ENCODE data around the gene PTPRC.

Gene PTPRC

DNA sequence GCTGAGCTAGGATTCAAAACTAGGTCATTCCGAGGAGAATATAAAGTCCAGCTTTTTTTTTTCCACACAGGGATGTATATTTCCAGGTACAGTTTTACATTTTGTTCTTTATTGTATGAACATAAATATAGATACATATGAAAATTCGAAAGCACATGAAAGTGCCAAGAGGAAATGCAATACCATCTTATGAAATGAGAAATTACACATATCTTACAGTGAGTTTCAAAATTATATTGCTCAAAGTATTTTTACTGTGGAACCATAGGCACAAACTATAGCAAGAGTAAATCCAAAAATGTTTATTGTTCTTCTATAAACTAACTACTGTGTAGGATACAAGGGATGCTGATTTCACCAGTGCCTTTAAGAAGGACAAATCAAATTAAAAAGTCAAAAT is 39.0 kb downstream of the PTPRC start:
- no peak for DNase-seq (ENCODE audit: low read depth)
- TF ChIP-seq, protein P1, sequence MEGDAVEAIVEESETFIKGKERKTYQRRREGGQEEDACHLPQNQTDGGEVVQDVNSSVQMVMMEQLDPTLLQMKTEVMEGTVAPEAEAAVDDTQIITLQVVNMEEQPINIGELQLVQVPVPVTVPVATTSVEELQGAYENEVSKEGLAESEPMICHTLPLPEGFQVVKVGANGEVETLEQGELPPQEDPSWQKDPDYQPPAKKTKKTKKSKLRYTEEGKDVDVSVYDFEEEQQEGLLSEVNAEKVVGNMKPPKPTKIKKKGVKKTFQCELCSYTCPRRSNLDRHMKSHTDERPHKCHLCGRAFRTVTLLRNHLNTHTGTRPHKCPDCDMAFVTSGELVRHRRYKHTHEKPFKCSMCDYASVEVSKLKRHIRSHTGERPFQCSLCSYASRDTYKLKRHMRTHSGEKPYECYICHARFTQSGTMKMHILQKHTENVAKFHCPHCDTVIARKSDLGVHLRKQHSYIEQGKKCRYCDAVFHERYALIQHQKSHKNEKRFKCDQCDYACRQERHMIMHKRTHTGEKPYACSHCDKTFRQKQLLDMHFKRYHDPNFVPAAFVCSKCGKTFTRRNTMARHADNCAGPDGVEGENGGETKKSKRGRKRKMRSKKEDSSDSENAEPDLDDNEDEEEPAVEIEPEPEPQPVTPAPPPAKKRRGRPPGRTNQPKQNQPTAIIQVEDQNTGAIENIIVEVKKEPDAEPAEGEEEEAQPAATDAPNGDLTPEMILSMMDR (conservative IDR thresholded peaks at IDR 0.05; ENCODE audit: control insufficient read depth, insufficient read depth, low read depth, low read length): no peak
- H3K4me3 ChIP-seq (ENCODE audit: control insufficient read depth, low read depth, low read length): no peak overlapping the region

DNA sequence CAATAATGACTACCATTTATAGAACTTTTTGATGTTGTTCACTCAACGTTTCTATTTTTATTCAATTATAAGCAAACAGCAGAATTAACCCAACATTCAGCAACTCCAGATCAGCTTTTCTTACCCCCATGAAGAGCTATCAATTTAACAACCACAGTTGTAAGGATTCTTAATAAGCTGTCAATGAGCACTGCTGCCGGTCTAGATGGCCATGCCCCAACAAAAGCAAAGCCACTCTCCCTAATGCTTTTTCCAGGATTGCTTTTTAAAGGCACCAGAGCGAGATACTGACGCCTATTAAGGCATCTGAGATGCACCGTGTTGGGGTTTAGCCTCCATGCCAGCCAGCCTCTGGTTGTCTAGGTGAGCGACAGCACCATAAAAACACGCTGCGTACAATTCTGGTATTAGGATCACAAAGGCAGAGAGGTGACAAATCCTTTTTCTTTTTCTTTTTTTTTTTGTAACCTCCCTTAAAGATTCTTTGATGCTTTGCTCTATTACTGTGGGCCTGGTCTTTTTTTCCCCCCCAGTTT is 39.5 kb downstream of the PTPRC start:
- TF ChIP-seq, protein P1 (conservative IDR thresholded peaks at IDR 0.05; ENCODE audit: control insufficient read depth, insufficient read depth, low read depth, low read length): no peak
- H3K4me3 ChIP-seq (ENCODE audit: control insufficient read depth, low read depth, low read length): no peak overlapping the region
- no peak for DNase-seq (ENCODE audit: low read depth)

DNA sequence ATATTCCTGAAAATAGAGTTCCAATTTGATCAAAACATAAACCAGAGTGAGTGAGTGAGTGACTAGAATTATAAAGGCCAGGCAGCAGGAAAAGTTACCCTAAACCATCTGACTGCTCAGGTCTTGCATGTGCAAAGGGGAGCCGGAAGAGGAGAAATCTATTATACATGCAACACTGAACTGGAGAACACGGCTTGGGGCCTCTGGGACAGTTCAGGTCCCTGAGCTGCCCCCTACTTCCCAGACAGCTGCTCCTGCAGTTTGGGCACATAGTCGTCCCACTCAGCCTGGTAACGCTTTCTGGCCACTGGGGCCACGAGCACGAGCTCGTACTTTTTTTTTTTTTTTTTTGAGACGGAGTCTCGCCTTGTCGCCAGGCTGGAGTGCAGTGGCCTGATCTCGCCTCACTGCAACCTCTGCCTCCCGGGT is 40.1 kb downstream of the PTPRC start:
- TF ChIP-seq, protein P1 (conservative IDR thresholded peaks at IDR 0.05; ENCODE audit: control insufficient read depth, insufficient read depth, low read depth, low read length): no peak
- no peak for DNase-seq (ENCODE audit: low read depth)
- no peak overlapping the region for H3K4me3 ChIP-seq (ENCODE audit: control insufficient read depth, low read depth, low read length)

DNA sequence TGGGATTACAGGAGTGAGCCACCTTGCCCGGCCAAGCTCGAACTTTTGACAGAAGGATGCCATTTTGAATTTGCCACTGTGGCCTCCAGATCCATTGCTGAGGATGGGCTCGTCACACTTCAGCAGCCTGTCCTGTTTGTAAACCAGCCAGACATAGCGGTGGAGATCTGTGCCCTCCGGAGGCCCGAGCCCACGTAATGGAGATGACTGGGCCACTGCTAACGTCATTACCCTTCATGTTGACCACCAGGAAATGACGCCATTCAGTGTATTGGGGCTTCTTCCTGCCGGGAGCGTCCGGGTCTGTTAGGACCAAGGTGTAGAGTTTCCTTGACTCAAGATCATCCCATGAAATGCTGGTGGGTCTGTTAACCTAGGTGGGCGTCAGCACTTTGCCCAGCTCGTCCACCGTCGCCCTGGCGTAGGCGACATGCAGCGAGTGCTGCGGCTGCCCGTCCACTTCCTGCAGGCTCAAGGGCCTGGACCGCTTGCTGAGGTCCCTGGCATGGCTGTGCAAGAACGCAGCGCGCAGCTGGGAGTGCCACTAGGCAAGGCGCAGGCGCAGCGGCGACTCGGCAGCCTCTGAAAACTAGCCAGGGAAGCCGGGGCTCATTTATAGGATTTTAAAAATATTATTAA is 40.8 kb downstream of the PTPRC start:
- TF ChIP-seq, protein P1 (conservative IDR thresholded peaks at IDR 0.05; ENCODE audit: control insufficient read depth, insufficient read depth, low read depth, low read length): no peak
- H3K4me3 ChIP-seq (ENCODE audit: control insufficient read depth, low read depth, low read length): no peak overlapping the region
- DNase-seq (ENCODE audit: low read depth): no peak

DNA sequence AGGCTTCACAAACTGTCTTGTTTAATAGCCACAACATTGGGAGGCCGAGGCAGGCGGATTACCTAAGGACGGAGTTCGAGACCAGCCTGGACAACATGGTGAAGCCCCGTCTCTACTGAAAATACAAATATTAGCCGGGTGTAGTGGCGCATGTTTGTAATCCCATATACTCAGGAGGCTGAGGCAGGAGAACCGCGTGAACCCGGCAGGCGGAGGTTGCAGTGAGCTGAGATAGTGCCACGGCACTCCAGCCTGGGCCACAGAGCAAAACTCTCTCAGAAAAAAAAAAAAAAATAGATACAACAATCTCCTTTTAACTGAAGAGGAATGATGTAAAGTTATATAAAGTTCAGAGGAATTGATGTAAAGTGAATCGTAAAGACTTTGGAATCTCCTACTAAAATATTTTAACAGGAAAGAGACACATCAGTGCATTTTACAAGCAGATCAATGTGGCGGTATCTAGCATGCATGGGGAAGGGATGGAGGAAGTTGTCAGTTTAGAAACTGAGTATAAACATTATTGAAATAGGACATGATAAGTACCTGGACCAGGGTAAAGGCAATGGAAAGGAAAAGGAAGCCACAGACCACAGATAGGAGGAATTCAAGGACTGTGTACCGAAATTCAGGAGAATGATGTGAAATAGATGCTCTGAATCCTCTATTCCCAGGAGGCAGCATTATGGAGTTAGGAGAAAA is 41.5 kb downstream of the PTPRC start:
- DNase-seq (ENCODE audit: low read depth): no peak
- no peak overlapping the region for H3K4me3 ChIP-seq (ENCODE audit: control insufficient read depth, low read depth, low read length)

DNA sequence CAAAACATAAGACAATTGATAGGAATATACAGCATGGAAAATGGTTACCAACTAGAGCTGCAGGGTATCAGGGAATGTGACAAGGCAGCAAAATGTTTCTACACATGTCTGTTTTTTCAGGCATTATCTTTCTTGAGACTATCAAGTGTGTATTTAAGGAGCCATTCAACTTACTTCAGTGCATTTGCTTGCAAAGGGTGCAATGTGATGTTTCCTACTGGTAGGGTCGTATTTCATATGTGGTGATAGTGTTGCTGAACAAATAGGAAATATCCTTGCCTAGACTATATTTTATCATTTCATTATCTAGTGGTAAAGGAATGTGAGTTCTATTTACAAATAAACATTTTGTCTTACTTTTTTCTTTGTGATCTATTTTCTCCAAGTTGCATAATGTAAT is 42.4 kb downstream of the PTPRC start:
- DNase-seq (ENCODE audit: low read depth): no peak
- TF ChIP-seq, protein P1 (conservative IDR thresholded peaks at IDR 0.05; ENCODE audit: control insufficient read depth, insufficient read depth, low read depth, low read length): no peak
- H3K4me3 ChIP-seq (ENCODE audit: control insufficient read depth, low read depth, low read length): no peak overlapping the region

More for the DNA sequence above, 41.5 kb downstream of the PTPRC start:
- TF ChIP-seq, protein P1 (conservative IDR thresholded peaks at IDR 0.05; ENCODE audit: control insufficient read depth, insufficient read depth, low read depth, low read length): no peak
